Measurements from ENCODE around the gene ST6GALNAC4. TPM values are rescaled to one million over a fixed set of nuclear protein-coding genes. Genes with fewer than 3 reads are reported as not detected.

The ST6GALNAC4 gene
- total and polyA plus RNA-seq, 4 donors: 24.6 to 96.2 (median 55.0) TPM

GRCh38 chr9:127953768-127954505, 37.1 kb upstream of the ST6GALNAC4 start:
- Histone ChIP-seq H3K27ac (ENCODE audit: low read depth in 1 of 2, low read length in 1 of 2) (peak overlapping the region; percentile 24 to 44), H3K4me3 (no peak overlapping the region), H3K4me1 (ENCODE audit: control insufficient read depth in 5 of 5, insufficient read depth in 5 of 5, low read length in 5 of 5) (peaks cover 0 to 9% (median 4%) of the 10 kb centered on the region in 5 donors), H3K9me3 (ENCODE audit: control insufficient read depth in 4 of 4, insufficient read depth in 3 of 4, low read length in 3 of 4) (no peaks in the 10 kb centered on the region), H3K36me3 (ENCODE audit: control insufficient read depth in 4 of 4, insufficient read depth in 4 of 4, low read length in 4 of 4) (no peaks in the 10 kb centered on the region), H3K27me3 (ENCODE audit: control insufficient read depth in 3 of 3, insufficient read depth in 3 of 3, low read length in 2 of 3) (no peaks in the 10 kb centered on the region), H3K9ac (ENCODE audit: insufficient read depth in 1 of 2, low read length in 2 of 2) (no peak overlapping the region)
- 89 to 93% methylated on average over 17 of the region's 17 CpGs for WGBS, 2 donors
- DNase-seq: no peak
- ATAC-seq (ENCODE audit: insufficient read depth, low FRiP score): no peak
- TF ChIP-seq CTCF (IDR thresholded peaks at IDR 0.05; ENCODE audit: control extremely low read depth, extremely low read depth): no peak

DNA sequence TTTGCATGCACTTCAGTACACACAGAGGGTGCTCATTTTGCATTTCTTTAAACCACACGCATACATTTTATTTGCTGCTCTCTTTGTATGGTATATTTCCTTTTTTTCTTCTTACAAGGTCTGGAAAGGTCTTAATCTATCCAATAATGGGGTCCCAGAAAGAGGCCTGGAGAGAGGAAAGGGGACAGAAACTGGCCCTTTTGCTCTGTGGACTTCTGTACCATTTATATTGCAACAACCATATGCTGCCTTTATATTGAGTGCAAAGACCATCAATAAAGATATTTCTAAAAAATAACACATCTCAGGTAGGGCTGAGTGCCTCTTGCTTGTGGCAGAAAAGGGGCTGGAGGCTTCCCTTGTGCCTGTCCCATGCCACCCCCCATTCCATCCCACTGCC, 36.3 kb upstream of the ST6GALNAC4 start:
- ATAC-seq (ENCODE audit: insufficient read depth, low FRiP score) (no peak), DNase-seq (no peak)
- Histone ChIP-seq H3K27me3 (ENCODE audit: control insufficient read depth in 3 of 3, insufficient read depth in 3 of 3, low read length in 2 of 3) (no peaks in the 10 kb centered on the region), H3K36me3 (ENCODE audit: control insufficient read depth in 4 of 4, insufficient read depth in 4 of 4, low read length in 4 of 4) (no peaks in the 10 kb centered on the region), H3K27ac (ENCODE audit: low read depth in 1 of 2, low read length in 1 of 2) (no peak overlapping the region), H3K9ac (ENCODE audit: insufficient read depth in 1 of 2, low read length in 2 of 2) (no peak overlapping the region), H3K9me3 (ENCODE audit: control insufficient read depth in 4 of 4, insufficient read depth in 3 of 4, low read length in 3 of 4) (no peaks in the 10 kb centered on the region), H3K4me1 (ENCODE audit: control insufficient read depth in 5 of 5, insufficient read depth in 5 of 5, low read length in 5 of 5) (peaks cover 0 to 9% (median 4%) of the 10 kb centered on the region in 5 donors), H3K4me3 (no peak overlapping the region)
- TF ChIP-seq CTCF (IDR thresholded peaks at IDR 0.05; ENCODE audit: control extremely low read depth, extremely low read depth): no peak
- WGBS, 2 donors: 94 to 100% methylated on average over 1 of the region's 1 CpG

DNA sequence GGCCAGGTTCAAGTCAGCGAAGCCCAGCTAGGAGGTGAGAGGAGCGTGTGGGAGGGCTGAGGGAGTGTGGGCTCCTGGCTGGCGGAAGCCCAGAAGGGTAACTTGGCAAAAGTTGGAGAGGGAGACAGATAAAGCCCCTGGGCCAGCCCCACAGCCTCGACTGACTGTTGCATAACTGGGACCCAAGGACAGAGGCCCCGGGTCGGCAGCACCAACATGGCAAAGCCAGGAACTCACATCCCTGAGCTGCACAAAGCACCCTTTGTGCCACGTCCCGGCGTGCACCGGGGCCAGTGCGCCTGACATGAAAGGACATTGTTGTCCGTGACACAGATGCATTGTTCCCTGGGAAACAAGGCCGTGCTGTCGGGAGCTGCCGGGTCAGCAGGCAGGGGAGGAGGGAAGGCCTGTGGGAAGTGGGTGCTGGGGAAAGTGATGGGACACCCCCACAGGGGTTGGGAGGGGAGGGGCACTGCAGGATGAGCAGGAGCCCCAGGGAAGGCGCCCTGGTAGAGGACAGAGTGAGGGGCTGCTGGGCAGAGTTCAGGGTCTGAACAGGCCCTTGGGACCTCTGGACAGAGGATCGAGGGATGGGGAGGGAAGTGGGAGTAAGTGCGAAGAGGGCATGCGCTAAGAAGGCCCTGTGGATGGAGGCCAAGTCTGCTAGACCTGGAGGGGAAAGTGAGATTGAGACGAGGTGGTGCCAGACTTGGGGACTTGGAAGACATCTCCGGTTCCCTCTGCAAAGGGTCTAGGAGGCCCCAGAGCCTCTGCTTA, 33.9 kb upstream of the ST6GALNAC4 start:
- DNase-seq (peak in 2 of 3 donors; percentile 65 to 67), ATAC-seq (ENCODE audit: insufficient read depth, low FRiP score) (no peak)
- H3K9ac ChIP-seq (ENCODE audit: insufficient read depth in 1 of 2, low read length in 2 of 2): no peak overlapping the region
- H3K9me3 ChIP-seq (ENCODE audit: control insufficient read depth in 4 of 4, insufficient read depth in 3 of 4, low read length in 3 of 4): no peaks in the 10 kb centered on the region
- H3K4me1 ChIP-seq (ENCODE audit: control insufficient read depth in 5 of 5, insufficient read depth in 5 of 5, low read length in 5 of 5): peaks cover 0 to 21% (median 4%) of the 10 kb centered on the region in 5 donors
- 79 to 80% methylated on average over 21 of the region's 21 CpGs for WGBS, 2 donors
- H3K27me3 ChIP-seq (ENCODE audit: control insufficient read depth in 3 of 3, insufficient read depth in 3 of 3, low read length in 2 of 3): no peaks in the 10 kb centered on the region
- H3K4me3 ChIP-seq: no peak overlapping the region
- TF ChIP-seq CTCF (IDR thresholded peaks at IDR 0.05; ENCODE audit: control extremely low read depth, extremely low read depth): no peak
- H3K36me3 ChIP-seq (ENCODE audit: control insufficient read depth in 4 of 4, insufficient read depth in 4 of 4, low read length in 4 of 4): peaks cover 0 to 12% (median 5%) of the 10 kb centered on the region in 4 donors
- peak overlapping the region in 1 of 2 donors; percentile 84 for H3K27ac ChIP-seq (ENCODE audit: low read depth in 1 of 2, low read length in 1 of 2)

Measured in lung (tissue), 12 donors.